Stimulated activated CD8-positive, alpha-beta memory T cell treated with anti-CD3 and anti-CD28 coated beads, Interleukin-4, amount 100 ng/mL, for 24 hours (primary cell): Measurements from ENCODE around the gene NOTCH2.
A peak's percentile ranks its signal among the peaks of the same experiment; 100 is the strongest.

ENCODE experiments used
- DNase-seq: peaks from one replicate; pipeline ENCODE4 v3.0.0-alpha.2; 2020; ENCODE audit warnings: low read depth

The NOTCH2 gene

DNA sequence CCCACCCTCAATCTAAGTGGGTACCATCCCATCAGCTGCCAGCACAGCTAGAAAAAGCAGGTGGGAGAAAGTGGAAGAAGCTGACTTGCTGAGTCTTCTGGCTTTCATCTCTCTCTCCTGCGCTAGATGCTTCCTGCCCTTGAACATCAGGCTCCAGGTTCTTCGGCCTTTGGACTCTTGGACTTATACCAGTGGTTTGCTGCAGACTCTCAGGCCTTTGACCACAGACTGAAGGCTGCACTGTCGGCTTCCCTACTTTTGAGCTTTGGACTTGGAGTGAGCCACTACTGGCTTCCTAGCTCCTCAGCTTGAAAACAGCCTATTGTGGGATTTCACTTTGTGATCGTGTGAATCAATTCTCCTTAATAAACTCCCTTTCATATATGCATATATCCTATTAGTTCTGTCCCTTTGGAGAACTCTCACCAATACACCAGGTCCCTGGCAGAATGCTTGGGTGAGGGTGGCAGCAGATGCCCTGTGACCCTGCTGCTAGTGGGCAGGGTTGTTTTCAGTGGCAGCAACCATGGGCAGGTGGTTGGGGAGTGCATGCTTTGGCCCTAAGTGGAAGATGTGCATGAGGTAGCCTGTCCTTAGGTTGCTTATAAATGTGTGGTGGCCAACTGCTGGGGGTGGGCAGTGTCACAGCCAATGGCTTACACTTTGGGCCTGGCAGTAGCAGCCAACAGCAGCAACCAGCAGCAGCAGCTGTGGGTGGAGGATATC is 162.4 kb downstream of the NOTCH2 start:
- no peak for DNase-seq

DNA sequence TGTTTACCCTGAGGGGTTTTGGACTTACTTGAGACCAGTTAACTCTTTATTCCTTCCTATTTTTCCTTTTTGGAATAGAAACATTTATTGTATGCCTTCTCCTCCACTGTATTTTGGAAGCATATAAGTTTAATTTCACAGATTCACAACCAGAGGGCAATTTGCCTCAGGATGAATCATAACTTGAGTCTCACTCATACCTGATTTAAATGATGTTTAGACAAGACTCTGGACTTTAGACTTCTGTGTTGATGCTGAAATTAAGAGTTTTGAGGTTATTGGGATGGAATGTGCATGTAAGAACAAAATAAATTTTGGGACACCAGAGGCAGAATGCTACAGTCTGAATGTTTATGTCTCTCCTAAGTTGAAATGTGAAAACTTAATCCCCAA is 166.0 kb downstream of the NOTCH2 start:
- DNase-seq: no peak

DNA sequence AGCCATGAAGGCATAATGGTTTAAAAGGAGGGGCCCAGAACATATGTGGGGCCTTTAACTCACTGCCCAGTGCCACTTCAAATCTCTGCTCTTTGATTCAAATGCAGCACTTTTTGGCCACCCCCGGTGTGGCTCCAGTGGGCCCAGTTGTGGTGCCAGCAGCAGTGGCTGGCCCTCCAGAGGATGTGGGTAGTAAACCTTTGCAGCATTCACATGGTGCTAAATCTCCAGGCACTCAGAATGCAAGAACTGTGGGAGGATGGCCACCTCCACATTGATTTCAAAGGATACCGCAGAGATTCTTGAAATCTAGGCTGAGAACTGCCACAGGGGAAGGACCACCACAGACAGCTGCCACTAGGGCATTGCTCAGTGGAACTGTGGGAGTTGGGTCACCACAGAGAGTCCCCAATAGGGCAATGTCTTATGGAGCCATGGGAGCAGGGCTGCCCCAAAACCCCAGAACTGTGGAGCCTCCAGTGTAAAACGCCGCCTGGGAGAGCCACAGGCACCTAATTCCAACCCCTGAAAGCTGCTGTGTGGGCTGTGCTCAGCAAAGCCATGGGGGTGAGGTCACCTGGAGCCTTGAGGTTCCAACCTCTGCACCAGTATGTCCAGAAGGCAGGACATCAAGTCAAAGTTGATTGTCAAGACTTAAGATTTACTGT is 166.6 kb downstream of the NOTCH2 start:
- DNase-seq: no peak

DNA sequence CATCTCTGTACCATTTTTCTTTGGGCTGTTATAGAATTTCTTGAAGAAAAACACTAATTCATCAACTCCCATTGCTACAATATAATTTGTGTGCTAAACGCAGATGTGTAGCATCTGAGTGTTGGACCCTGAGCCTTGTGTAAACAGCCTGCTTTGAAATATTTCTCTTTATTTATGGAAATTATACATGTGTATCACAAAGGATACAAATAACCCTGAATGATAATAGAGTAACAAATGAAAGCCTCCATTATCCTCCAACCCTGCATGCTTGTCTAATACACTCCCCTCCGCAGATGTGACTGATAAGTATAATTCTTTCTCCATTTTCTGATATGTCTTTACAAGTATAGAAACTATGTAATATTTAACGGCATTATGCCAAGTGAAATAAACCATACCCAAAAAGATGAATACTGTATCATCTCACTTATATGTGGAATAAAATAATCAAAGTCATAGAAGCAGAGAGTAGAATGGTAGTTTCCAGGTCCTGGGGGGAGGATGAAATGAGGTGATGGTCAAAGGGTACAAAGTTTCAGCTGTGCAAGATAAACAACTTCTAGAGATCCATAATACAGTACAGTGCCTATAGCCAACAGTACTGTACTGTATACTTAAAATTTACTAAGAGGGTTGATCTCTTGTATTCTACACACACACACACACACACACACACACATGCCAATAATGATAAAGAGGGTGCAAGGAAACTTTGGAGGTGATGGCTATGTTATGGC is 170.3 kb downstream of the NOTCH2 start:
- no peak for DNase-seq

DNA sequence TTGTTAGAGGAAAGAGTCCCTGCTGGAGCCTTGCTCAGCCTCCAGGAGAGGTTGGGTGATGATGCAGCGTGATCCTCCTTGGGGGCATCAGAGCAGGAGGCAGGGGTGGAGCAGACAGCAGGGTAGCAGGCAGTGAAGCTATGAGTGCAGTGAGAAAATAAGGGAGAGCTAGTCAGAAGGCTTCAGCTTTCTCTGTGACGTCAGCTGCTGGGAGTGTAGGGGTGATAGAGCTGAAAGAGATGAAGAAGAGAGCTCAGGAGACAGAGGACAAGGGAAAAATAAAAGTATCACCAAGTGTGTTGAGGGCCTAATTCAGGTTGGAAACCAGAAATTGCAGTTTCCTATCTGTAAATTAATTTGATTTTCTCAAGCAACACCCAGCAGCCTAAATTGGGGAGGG is 170.9 kb downstream of the NOTCH2 start:
- no peak for DNase-seq

DNA sequence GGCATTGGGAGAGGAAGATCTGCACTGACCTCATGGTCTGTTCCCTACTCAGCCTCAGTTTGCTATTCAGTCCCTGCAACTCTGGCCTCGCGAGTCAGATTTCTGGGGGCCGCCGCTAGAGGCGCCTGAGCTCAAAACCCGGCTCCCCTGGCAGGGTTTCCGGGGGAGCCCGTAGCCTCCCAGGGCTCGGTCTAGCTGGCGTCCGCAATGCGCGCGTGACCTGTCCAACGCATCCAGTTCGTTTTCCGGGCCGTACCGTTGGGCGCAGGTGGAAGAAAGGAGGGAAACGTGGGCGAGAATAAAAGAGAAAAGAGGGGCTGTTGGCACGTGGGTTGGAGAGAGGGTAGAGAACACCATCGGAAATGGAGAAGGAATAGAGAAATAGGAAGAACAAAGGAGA is 173.2 kb downstream of the NOTCH2 start, which contains the start of gene ADAM30:
Gene ADAM30, minus strand, starts transcription at position 213 of the 400 bp plus-strand sequence. Its CDS starts 179 bp downstream, at position 34.
- DNase-seq: no peak

DNA sequence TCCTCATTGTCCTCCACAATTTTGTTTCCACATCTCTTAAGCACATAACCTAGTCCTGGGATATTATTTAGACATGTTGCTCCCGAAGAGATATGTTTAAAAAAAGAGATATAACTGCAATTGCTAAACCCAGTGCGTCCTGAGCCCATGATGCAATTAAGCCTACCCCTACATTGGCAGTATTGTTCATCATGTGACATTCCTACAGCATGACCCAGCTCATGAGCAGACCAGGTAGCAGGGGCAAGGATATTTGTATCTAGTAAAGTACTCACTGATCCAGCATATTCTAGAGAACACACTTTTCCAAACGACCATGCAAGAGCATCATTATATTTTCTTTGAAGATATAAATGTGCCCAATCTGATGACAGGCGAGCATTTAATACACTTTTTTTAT is 174.4 kb downstream of the NOTCH2 start:
- DNase-seq: no peak

DNA sequence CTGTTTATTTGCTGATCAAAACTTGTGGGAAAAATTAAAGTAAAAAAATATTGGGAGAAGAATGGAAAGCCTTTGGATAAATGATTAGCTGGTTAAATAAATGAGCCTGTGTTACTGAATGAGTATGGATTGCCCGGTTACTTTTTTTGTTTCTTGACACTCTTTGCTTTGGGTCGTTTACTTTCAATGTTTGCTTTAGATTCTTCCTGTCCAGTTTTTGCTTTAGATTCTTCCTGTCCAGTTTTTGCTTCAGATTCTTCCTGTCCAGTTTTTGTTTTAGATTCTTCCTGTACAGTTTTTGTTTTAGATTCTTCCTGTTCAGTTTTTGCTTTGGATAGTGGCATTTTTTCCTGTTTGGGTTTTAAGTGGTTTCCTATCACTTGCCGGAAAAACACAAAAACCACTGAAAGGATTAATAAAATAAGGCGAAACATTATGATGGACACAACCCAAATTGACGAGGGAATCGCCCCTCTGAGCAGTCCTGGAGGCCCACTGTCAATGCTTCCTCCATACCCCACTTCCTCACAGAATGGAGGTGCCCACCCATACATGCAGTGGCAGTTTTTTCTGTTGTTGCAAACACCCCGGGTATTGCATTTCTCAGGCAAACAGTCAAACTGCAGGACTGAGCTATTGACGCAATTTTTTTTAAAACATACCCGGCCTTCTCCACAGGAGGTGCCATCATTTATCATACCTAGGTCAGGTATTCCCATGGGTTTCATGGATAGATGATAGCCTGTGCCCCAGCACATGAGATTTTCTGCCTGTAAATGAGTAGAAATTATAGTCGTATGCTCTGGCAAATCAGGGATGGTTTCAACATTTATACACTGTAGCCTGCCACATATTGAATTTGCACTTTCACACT is 175.4 kb downstream of the NOTCH2 start:
- DNase-seq: no peak

DNA sequence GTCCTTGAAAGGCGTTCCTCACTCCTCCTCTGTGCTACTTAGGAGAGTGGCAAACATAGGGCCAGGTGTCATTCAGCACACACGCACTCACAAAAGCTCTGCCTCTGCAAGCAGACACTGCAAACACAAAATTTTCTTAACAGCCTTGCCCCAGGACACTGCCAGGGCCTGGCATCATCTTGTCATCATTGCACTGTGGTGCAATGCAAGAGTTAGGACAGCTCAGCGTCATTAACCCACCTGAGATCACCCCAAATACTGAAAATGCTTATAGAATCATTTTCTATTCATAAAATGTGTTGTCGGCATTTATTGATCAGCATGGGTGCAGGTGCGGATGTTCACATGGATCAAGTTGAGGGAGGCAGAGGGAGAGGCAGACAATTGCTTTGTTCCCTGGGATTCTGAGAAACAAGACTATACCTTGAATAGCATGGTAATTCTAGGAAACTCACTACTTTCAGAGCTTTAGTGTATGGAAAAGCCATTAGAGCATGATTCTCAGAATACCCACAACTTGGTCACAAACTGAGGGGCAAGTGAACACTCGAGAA is 176.1 kb downstream of the NOTCH2 start:
- no peak for DNase-seq

DNA sequence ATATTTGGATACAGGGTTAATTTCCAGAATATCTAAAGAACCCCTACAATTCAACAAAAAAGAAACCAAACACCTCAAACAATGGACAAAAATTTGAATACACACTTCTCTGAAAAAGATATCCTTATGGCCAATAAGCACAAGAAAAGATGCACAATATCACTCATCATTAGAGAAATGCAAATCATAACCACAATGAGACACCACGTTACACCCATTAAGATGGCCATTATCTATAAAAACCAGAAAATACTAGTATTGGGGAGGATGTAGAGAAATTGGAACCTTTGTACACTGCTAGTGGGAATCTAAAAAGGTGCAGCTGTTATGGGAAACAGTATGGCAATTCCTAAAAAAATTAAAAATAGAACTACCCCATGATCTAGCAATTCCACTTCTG is 178.1 kb downstream of the NOTCH2 start:
- DNase-seq: no peak

DNA sequence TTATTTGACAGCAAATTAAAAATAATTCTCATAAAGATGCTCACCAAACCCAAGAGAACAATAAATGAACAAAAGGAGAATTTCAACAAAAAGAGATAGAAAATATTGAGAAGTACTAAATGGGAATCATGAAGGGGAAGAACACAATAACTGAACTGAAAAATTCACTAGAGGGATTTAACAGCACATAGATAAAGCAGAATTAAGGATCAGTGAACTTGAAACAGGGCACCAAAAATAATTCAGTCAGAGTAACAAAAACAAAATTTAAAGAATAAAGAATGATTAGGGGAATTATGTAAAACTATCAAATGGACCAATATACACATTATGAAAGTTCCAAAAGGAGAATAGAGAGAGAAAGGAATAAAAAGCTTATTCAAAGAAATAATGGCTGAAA is 181.0 kb downstream of the NOTCH2 start:
- DNase-seq: no peak

DNA sequence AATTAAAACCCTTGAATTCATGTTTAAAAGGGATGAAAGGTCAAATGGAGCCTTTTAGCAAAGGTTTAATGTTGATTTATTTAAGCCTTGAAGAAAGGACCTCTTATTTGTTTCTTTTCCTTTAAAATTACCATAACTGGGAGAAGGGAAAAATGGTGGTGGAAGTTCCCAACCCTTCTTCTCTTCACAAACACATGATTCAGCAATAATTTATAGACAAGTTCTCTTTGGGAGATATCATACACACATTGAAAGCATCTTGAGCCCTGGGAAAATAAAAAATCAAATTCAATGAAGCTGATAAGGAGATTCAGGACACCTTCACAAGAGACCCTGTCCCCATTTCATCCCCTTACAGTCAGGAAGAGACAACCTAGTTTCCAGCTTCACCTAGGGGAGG is 182.0 kb downstream of the NOTCH2 start:
- DNase-seq: no peak

DNA sequence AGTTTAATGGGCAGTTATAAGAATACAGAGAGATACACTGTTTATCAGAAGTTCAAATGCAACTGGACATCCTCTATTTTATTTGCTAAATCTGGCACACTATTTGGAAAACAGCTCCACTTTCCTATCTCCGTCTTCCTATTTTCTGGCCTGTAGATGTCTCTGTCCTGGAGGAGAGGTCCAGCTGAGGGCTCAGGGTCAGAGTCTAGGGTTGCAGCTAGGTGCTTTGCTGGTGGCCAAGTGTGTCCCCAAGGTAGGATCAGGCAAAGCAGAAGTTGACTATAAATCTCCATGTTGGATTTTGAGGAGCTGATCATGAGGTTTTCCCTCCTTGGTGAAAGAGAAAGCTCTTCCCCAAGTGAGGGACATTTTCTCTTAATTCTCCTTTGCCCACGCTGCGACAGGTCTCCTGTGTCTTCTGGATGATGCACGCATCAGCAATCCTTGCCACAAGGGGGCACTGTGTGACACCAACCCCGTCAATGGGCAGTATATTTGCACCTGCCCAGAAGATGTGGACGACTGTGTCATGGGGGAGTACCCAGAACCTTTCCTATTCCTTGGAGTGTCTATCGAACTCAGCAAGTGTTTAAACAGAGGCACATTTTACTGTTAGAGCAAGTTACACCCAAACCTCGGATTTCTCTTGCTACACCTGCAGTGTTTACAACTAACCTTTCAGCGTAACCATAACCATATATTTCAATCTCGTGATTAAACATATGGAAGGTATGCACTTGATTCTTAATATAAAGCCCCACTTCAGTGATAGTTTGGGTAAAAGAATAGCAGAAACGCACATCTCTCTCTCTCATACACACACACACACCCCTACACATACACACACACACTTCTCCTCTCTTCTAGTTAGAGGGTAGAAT is 183.3 kb downstream of the NOTCH2 start:
- peak; percentile 29 for DNase-seq

DNA sequence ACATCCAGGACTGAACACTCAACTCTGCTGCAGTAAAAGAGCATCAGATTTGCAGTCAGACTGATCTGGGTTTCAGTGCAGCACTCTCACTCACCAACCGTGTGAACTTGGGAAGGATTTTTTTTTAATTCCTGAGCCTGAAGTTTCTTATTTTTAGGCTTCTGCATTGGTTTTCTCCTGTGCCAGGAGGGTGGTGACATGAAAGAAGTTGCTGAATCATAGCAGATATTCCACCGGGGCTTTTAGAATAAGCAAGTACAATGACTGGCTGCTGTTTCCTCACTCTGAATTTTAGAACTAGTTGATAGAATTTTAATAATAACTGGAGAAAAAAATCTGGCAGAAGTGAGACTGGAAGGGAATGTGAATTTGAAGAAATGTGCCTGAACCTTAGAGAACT is 184.8 kb downstream of the NOTCH2 start:
- no peak for DNase-seq

DNA sequence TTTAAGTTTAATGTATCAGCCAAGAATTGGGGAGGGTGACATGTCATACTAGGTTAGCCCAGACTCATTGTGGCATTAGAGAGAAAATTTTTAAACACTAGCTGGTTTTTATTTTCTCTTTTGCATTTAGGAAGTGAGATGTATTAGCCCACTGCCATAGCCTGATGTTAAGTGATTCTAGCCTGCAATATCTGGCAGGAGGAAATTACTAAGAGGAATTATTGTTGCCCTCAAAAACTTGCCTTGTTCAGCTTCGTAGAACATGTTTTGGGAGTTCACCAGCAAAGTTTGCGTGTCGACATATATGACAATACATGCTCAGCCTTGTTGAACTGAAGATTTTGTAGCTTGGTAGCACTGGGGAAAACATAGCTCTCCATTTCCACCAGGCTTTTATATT is 185.6 kb downstream of the NOTCH2 start:
- DNase-seq: no peak

DNA sequence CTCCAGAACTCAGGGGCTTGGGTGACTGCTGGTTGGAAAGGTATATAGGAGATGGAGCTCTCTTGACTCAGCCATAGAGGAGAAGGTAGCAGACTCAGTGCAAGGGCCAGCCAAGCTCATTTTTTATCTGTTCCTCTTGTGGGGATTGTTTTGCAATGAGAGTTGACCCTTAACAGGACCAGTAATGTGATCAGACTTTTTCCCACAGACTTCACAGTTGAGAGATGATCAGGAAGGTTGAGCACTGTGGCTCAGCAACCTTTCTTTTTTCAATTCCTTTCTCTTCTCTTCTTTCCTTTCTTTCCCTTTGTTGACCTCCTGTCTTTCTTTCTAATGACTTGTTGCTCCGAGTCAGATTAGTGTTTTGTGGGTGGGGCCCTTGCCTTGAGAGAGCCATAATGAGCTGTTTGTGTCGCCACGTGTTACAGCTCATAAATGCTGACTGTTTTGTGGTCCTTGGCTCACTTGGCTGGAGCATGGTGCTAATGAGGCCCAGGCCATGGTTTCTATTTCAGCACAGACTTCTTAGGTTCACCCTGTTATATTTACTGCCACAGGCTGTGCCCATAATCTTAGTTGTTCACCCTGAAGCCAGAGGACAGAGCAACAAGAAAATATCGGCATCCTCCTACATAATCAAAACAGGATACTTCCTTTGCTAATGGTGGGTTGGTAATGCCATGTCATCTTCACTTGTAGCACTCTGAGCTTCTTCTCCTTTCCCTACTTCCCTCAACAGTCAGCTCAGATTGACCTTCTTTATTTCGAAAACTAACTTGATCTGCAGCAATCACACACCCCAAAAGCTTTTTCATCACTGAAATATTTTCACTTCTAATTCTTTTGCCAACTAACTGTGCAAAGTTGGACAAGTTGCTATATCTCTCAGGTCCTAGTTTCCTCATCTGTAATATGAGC is 187.1 kb downstream of the NOTCH2 start:
- DNase-seq: no peak

DNA sequence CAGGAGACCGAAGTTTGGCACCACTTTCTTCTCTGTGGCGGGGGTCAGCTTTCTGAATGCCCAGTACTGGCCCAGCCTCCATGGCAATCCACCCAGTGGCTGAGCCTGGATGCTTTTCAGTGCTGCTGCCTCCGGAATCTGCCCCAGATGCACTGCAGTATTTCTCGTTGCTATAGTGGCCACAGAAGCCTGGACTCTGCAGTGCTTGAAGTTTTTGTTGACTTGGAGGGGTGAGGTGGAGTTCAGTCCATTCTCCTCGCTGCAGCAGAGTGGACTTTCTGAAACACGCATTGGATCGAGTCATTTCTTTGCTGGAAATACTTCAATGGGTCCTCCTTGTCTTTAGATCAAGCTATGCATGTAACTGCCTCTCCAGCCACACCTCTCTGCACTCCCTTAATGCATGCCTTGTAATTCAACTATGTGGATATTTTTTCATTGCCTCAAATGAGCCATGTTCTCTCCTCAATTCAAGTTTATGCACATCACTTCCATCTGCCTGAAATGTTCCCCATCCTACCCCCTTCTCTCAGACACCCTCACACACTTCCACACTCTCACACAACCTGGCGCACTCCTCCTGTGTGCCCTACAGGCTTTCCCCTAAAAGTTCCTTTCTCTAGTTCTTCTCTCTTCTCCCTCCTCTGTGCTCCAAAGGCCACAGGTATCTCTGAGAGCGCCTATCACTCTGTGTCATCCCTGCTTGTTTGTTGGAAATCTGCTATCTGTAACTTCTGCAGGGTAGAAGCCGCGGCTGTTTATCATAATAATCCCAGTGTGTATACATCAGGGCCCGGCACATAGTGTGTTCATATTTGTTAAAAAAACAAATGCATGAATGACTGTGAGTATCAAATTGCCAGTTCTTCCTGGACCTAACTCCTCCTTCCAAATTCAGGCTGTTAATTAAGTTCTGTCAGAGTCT is 189.7 kb downstream of the NOTCH2 start:
- no peak for DNase-seq

DNA sequence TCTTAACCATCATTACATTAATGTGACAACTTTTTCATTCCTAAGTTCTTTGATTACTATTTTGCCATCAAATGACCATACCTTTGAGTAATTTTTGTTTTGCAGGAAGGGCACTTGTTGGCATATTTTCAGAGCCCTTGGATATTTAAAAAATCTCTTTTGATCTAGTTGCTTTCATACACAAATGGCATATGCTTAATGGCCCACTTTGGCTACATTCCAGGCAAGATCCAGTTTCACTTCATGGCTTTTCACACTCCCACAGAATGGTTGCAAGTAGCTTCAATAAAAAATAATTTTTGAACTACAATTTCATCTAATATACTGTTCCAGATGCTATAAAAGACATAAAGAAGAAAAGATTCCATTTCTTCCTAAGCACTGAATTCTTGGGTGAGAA is 191.3 kb downstream of the NOTCH2 start:
- DNase-seq: no peak

DNA sequence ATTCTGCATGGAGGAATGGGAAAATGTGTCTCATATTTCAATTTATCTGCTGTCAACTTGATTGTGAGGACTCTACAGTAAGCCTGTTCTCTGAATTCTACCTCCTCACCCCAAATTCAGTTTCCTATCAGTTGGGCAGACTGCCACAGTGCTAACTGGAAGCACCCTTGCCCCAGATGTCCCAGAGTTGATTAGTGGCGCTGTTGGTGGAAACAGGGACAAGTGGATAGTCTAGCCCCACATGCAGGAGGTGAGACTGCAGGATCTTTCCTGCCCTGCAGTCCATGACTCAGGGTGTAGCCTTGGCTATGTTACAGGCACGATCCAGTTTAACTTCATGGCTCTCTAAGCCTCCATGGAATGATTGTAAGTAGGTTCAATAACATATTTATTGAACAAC is 195.3 kb downstream of the NOTCH2 start:
- DNase-seq: no peak
